ENCODE data around the gene SH3RF1. TPM values are rescaled to one million over a fixed set of nuclear protein-coding genes. Genes with fewer than 3 reads are reported as not detected.
A peak's percentile ranks its signal among the peaks of the same experiment; 100 is the strongest.

The SH3RF1 gene
- total RNA-seq, 2 donors from 2014 or later: 0.43 to 0.82 TPM

DNA sequence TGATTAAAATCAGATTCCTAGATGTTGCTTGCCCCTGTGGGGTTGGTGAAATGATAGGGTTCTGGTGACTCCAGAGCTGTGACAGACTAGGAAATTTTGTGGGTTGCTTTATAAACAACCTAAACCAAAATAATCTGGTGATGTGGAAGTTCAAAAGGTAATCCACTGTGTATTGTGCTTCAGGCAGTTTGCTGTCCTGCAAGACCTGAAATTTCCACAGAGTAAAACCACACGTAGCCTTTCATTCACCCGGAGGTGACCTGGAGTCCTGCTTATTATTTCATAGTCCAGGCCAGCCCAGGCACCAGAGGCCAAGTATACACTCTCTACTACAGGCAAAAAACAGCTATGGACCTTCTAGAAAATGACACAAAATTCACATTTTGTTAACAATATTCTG lies 146.1 kb downstream of the SH3RF1 start:
- Mint-ChIP-seq H3K9me3 (no peaks in the 10 kb centered on the region), H3K36me3 (no peaks in the 10 kb centered on the region), H3K27ac (no peak overlapping the region)
- no peak for ATAC-seq
- DNase-seq (ENCODE audit: low spot score in 2 of 2): no peak

DNA sequence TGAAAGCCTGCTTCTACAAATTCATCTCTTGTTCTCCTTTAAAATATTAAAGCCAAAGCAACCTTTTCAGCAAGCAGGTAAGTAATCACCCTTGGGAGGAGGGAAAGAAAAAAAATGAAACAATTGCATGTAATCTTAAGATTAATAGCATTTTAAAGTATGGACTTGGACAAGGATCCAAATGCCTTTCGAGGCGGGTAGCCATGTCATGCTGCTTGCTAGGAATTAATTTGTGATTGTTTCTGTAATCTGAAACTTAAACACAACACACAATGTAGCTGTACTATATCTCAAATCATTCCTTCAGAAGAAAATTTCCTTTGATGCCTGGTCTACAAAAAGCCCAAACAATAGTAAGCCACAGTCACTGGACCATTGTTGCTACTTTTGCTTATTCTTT lies 148.3 kb downstream of the SH3RF1 start:
- ATAC-seq (no peak), DNase-seq (ENCODE audit: low spot score in 2 of 2) (no peak)
- no peaks in the 10 kb centered on the region for H3K9me3 Mint-ChIP-seq
- H3K27ac Mint-ChIP-seq: no peak overlapping the region
- H3K36me3 Mint-ChIP-seq: no peaks in the 10 kb centered on the region

DNA sequence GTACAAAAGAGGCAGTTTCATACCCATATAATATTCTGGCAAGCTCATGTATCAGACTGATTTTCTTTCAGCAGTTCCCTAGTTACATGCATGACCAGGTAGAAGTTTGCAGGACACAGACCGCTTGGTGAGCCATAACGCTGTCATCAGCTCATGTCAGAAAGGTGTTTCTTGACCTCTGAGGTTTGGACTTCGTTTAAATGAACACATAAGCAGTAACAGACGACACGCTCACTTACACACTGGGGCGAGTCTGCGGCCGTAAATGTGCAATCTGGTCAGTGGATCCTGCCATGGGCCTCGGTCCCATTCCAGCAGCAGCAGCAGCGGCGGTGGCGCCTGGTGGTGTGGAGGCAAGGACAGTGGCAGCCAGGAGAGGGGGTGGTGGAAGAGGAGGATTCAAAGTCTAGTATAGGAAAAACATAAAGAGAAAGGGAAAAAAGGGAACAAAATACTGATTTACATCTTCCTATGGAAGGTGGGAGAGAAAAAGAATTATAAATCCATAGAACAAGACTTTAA lies 148.8 kb downstream of the SH3RF1 start:
- Mint-ChIP-seq H3K9me3 (no peaks in the 10 kb centered on the region), H3K36me3 (no peaks in the 10 kb centered on the region), H3K27ac (no peak overlapping the region)
- DNase-seq (ENCODE audit: low spot score in 2 of 2): no peak
- ATAC-seq: no peak

DNA sequence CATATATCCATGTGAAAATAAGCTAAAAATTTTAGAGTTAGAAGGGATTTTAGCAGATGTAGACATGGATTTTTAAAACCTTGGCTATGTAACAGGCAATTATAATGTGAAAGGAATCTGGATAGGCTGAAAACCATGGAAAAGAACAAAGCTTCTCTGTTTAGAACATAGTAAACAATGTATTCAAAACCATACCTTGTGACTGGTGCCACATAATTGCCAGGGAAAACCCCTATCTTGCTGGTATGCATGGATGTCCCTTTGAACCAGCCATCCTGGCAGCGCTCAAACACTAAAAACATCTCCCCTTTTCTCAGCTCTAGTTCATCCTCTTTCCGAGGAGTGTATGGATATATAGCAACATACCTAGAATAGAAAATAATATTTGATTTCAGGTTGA lies 150.1 kb downstream of the SH3RF1 start:
- no peaks in the 10 kb centered on the region for H3K9me3 Mint-ChIP-seq
- DNase-seq (ENCODE audit: low spot score in 2 of 2) (no peak), ATAC-seq (no peak)
- no peaks in the 10 kb centered on the region for H3K36me3 Mint-ChIP-seq
- H3K27ac Mint-ChIP-seq: no peak overlapping the region

DNA sequence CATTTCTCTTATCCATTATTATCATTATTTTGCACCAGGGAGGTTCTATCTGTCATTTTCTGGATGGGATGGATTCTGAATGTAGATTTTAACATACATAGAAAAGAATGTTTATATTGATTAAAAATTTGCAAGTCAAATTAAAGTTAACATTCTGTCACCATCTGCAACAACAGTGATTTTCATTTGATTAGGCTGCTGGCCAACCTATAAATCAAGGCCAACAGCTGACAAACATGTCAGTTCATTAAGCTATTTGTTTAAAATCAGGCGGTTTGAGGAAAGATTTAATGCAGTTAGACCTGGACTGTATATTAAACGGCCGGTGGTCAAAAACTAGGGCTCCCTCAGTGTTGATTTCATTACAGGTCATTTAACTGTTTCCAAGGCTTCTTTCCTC lies 151.2 kb downstream of the SH3RF1 start:
- DNase-seq (ENCODE audit: low spot score in 2 of 2) (no peak), ATAC-seq (no peak)
- Mint-ChIP-seq H3K36me3 (no peaks in the 10 kb centered on the region), H3K27ac (no peak overlapping the region), H3K9me3 (no peaks in the 10 kb centered on the region)

DNA sequence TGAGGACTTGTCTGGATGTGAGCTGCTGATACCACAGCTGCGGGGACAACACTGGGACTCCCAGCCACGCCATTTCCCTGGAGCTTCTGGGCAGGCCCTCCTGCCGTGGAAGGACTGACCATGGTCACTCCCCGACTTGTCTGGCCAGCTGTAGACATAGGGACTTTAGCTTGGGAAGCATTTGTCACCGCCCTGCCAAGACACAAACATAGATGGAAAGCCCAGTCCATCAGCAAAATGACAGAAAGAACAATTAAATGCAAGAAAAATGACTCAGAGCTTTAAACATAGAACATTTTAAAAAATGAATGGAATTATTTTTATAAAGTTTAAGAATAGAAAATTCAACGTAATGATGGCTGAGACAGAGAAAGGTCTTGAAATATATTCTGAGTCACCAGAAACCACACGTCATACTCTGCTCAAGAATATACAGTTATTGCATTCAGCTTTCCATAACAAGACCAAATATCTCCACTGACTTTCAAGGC lies 153.1 kb downstream of the SH3RF1 start:
- DNase-seq (ENCODE audit: low spot score in 2 of 2): no peak
- no peak overlapping the region for H3K27ac Mint-ChIP-seq
- no peak for ATAC-seq
- no peaks in the 10 kb centered on the region for H3K9me3 Mint-ChIP-seq
- H3K36me3 Mint-ChIP-seq: no peaks in the 10 kb centered on the region

DNA sequence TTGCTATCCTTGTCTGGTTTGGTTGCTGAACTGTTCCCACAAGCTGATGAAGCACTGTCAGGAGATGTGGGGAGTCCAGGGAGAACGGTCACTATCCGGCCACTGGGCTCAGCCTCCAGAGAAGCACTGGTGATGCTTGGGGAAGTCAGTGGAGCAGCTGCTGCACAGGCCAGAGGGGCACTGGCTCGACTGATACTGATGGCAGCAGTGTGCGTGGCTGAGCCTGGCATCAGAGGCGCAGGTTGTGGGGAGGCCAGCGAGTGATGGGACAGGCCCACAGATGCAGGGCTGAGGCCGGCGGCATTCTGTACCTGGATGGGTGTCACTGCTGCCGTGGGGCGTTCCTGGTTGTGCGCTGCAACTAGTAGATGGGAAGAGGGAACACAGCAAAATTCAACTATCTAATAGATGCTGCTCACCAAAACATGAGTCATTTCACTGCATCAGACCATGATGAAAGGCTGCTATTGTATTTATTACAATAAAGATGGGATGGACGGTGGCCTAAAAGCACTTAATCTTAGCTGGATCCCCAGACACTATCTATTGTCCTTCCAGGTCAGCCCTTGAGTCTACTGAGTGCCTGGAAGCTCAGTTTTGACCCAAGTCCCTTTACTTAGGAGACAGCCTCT lies 154.4 kb downstream of the SH3RF1 start:
- no peak for DNase-seq (ENCODE audit: low spot score in 2 of 2)
- Mint-ChIP-seq H3K27ac (no peak overlapping the region), H3K36me3 (no peaks in the 10 kb centered on the region), H3K9me3 (no peaks in the 10 kb centered on the region)
- peak in 1 of 2 donors; percentile 25 for ATAC-seq

DNA sequence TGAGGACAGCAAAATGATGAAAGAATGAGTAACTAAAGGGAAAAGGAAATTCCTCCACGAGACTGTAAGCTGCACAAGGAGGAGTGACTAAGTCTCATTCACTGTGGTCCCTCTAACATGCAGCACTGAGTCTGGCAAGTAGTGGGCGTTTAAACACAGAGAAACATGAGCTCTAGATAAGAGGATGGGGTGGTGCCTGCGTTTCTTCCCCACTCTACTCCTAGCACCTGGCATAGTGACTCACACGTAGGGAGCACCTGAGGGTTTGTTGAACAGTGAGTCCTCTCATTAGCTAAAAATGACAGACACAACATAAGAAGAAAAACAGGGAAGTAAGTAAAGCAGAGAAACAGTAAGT lies 154.9 kb downstream of the SH3RF1 start:
- DNase-seq (ENCODE audit: low spot score in 2 of 2): no peak
- no peak overlapping the region for H3K27ac Mint-ChIP-seq

DNA sequence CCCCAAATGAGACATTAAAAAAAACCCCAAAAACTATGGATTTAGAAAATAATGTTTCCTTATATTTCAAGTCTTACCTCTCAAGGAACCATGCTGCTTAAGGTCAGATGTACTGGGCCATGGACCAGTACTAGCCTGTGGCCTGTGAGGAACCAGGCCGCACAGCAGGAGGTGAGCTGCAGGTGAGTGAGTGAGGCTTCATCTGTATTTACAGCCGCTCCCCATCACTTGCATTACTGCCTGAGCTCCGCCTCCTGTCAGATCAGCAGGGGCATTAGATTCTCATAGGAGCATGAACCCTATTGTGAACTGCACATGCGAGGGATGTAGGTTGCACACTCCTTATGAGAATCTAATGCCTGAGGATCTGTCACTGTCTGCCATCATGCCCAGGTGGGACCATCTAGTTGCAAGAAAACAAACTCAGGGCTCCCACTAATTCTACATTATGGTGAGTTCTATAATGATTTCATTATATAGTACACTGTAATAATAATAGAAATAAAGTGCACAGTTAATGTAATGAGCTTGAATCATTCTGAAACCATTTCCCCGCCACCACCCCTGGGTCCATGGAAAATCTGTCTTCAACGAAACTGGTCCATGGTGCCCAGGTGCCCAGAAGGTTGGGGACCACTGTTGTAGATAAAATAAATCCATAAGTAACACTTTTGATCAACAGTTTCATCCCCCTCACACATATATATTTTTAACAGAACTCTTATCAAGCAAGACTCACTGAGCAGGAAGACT lies 155.4 kb downstream of the SH3RF1 start:
- Mint-ChIP-seq H3K9me3 (no peaks in the 10 kb centered on the region), H3K36me3 (no peaks in the 10 kb centered on the region), H3K27ac (no peak overlapping the region)
- no peak for ATAC-seq
- DNase-seq (ENCODE audit: low spot score in 2 of 2): no peak

More for the DNA sequence above, 154.9 kb downstream of the SH3RF1 start:
- Mint-ChIP-seq H3K36me3 (no peaks in the 10 kb centered on the region), H3K9me3 (no peaks in the 10 kb centered on the region)
- peak; percentile 75 to 89 for ATAC-seq

DNA sequence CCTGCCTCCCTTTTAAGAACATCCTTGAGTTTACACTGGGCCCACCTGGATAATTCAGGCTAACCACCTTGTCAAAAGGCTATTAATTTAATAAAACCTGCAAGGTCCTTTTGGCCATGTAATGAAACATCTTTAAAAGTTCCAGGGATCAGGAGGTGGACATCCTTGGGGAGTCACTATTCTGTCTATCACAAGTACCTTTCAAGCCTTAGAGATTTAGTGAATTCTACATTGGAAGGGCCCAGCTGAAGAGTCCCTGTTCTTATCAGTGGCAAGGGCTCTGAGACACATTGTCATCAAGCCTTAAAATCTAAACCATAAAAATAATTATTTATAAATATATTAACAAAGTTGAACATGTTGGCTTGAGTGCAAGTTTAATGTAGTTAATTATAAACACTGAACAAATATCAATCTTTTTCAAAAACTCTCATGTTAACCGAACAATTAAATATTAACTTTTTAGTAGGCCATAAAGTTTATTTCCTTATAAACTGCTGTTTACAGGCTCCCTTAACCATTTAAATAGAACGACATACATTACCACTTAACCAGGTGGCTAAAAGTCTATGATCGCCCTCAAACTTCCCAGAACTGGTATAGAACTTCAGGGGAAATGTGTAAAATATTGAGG lies 156.3 kb downstream of the SH3RF1 start:
- Mint-ChIP-seq H3K27ac (no peak overlapping the region), H3K36me3 (no peaks in the 10 kb centered on the region), H3K9me3 (no peaks in the 10 kb centered on the region)
- ATAC-seq: no peak
- DNase-seq (ENCODE audit: low spot score in 2 of 2): no peak

DNA sequence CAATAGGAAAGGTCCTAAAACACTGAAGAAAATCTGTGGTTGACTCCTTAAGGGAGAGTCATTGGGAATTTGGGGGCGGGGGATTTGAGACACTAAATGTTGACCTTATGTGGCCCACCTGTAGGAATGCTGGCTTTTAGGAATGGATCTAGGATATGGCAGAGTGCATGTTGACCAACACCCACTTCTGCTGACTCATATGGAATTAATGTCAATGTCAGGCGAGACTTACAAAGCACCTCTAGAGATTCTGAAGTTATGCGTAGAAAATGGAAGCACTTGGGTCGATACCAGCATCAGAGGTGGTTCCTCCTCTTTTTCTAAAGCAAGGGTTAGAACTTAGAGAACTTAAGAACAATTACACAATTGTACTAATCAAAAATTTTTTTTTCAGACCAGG lies 160.1 kb downstream of the SH3RF1 start:
- DNase-seq (ENCODE audit: low spot score in 2 of 2) (no peak), ATAC-seq (no peak)
- Mint-ChIP-seq H3K9me3 (no peaks in the 10 kb centered on the region), H3K27ac (no peak overlapping the region), H3K36me3 (no peaks in the 10 kb centered on the region)

DNA sequence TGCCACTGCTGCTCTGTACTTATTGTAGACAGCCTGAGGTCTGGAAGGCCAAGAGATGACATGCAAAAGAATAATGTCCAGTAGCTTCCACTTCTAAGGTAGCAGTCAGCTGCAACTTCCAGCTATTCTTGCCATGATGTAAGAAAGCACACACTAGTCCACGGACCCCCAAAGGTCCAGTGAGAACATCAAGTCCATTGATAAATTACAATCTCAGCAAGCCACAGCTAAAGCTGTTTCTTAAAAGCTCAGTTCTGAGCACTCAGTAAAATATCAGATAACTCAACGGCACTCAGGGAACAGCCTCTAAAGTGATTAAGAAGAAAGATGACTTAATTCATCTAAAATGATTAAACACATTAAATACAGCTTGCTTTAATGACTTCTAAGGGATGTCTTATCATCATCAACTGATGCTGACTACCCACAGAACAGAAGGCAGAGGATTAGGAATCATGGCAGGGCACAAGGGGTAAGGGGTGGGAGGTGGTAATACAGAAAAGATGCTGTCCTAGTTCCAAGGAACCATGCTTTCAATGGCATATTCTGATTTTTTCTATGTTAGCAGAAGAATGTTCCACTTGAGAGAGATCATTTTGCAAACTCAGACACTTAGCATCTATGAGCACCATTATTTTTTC lies 161.6 kb downstream of the SH3RF1 start:
- Mint-ChIP-seq H3K27ac (no peak overlapping the region), H3K9me3 (no peaks in the 10 kb centered on the region), H3K36me3 (no peaks in the 10 kb centered on the region)
- no peak for ATAC-seq
- no peak for DNase-seq (ENCODE audit: low spot score in 2 of 2)

DNA sequence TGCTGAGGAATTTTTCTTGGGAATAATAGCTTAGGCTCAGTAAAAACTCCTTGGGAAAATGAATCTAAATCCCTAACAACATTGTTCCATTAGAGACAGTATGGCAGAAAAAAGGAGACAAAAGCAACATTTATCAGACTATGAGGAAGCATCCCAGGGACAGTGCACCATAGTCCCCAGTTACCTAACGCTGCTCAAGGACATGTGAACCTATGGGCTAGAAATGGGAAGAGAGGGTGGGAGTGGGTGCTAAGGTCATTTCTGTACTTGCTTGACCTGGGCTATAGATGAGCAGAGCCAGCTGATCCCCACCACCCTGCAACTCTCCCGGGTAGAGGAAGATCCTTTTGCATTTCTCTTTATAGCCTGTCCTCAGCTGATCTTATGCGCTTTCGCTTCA lies 162.5 kb downstream of the SH3RF1 start:
- Mint-ChIP-seq H3K9me3 (no peaks in the 10 kb centered on the region), H3K27ac (no peak overlapping the region), H3K36me3 (no peaks in the 10 kb centered on the region)
- ATAC-seq: no peak
- DNase-seq (ENCODE audit: low spot score in 2 of 2): no peak

DNA sequence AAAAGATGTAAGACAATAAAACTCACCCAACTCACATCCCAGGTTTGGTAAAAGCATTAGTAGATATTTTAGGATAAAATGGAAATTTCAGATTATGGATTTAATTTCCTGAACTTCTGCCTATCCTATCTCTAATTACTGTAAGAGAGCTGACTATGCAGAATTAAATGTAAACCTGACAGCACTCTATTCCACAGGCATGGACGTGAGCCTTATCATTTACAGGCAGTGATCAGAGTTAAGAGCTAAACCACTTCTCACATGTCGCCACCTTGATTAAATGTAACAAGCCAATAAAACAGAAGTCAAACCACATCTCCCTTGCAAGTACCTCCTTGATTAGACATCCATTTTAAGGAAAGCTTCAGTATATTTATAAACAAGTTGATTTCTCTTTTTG lies 163.2 kb downstream of the SH3RF1 start:
- no peak for ATAC-seq

DNA sequence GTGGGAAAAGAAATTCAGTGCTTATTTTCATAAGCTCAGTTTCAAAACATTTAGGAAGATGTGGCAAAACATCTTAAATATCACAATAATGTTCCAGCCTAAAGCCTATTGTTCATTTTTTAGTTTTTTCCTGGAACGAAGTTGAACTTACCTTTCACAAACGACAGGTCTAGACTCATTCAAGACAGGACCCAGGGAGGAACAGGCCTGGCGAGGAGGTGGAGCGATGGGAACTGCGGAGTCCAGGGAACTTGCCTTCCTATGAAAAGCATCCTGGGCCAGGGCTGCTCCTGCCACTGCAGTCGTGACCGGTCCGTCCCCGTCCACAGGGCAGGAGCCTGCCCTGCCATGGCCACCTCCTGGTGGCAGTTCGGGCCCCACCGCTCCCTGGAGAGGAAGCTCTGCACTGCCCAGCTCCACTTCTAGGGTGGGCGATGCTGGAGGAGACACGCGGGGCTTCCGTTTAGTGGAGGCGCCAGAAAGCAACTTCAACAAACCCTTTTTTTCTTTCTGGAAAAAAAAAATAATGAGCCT lies 164.0 kb downstream of the SH3RF1 start:
- no peak for ATAC-seq
- no peak for DNase-seq (ENCODE audit: low spot score in 2 of 2)
- no peaks in the 10 kb centered on the region for H3K9me3 Mint-ChIP-seq
- no peaks in the 10 kb centered on the region for H3K36me3 Mint-ChIP-seq
- H3K27ac Mint-ChIP-seq: no peak overlapping the region

More for the DNA sequence above, 163.2 kb downstream of the SH3RF1 start:
- H3K9me3 Mint-ChIP-seq: no peaks in the 10 kb centered on the region
- no peak overlapping the region for H3K27ac Mint-ChIP-seq
- H3K36me3 Mint-ChIP-seq: no peaks in the 10 kb centered on the region
- DNase-seq (ENCODE audit: low spot score in 2 of 2): no peak

DNA sequence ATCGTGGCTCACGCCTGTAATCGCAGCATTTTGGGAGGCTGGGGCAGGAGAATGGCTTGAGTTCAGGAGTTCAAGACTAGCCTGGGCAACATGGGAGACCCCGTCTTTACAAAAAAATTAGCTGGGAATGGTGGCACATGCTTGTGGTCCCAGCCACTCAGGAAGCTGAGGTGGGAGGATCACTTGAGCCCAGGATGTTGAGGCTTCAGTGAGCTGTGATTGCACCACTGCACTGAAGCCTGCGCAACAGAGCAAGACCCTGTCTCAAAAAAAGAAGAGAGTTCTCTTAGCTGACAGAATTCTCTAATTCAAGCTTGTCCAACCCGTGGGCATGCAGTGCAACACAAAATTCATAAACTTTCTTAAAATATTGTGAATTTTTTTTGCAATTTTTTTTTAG lies 165.1 kb downstream of the SH3RF1 start:
- no peaks in the 10 kb centered on the region for H3K9me3 Mint-ChIP-seq
- ATAC-seq (no peak), DNase-seq (ENCODE audit: low spot score in 2 of 2) (no peak)
- H3K36me3 Mint-ChIP-seq: no peaks in the 10 kb centered on the region
- no peak overlapping the region for H3K27ac Mint-ChIP-seq

DNA sequence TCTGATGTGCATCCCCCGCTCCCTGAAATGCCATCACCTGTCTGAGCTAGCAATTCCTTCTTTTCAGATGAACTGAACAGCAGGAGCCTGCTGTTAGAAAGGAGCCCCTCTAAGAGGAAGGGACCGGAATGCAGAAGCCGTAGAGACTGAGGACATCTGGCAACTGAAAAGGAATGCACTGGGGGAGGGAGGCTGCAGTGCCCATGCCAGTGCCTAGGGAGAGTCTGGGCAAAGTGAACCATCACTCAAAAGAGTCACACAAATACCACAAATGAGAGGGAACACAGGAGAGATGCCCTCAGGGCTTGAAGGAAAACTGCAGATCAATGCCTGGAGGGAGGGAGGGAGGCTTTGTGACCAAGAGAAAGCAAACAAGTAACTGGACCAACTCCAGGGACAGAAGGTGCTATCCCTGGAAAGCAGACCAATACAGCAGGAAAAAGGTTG lies 166.8 kb downstream of the SH3RF1 start:
- Mint-ChIP-seq H3K27ac (peak overlapping the region in 1 of 2 donors; percentile 56), H3K36me3 (no peaks in the 10 kb centered on the region), H3K9me3 (no peaks in the 10 kb centered on the region)
- DNase-seq (ENCODE audit: low spot score in 2 of 2): no peak
- no peak for ATAC-seq
